RCC 7860 (cell line): Measurements from ENCODE around the gene LTC4S.

Experiments used
- DNase-seq: peaks from one replicate; pipeline ENCODE4 v3.0.0-alpha.2; 2015; ENCODE audit warnings: low spot score
- FAIRE-seq: peaks from 2 replicates; lab custom pipeline; 2012; peaks lifted over from hg19 to GRCh38; lab: Jason Lieb, UNC

The LTC4S gene

DNA sequence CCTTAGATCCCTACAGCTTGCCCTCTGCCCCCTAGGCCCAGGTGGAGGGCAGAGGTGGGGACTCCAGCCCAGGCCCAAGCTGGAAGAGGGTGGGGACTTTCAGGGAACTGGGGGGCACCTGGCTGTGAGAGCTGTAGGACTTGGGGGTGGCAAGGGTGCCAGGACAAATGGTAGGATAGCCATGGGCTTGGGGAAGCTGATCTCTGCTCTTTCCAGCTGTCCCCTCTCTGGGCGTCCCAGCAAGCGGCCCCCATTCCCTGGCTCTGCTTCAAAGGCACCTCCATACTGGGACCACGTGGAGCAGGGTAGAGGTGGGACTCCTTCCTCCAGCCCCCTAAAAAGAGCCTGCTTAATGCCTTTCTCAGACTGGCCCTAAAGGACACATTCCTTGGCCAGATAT lies 385 bp downstream of the LTC4S start:
- no peak for DNase-seq
- FAIRE-seq = no peak

DNA sequence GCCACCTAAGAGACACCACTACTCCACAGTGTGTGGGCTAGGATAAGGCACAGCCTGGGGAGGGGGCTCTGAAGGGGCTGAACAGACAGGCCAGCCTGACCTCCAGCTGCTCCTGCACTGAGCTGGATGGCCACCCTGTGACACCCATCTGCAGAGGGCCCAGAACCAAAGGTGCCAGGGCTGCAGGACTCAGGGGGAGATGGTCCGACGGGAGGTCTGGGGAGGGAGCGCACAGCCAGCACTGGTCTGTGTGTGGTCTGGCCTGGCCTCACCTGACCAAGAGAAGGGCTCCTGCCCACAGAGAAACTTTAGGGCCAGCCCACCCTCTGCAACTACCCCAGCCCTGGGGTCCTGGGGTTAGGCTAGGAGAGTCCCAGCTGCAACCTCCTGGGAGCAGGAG lies 789 bp downstream of the LTC4S start:
- FAIRE-seq (no peak), DNase-seq (no peak)

DNA sequence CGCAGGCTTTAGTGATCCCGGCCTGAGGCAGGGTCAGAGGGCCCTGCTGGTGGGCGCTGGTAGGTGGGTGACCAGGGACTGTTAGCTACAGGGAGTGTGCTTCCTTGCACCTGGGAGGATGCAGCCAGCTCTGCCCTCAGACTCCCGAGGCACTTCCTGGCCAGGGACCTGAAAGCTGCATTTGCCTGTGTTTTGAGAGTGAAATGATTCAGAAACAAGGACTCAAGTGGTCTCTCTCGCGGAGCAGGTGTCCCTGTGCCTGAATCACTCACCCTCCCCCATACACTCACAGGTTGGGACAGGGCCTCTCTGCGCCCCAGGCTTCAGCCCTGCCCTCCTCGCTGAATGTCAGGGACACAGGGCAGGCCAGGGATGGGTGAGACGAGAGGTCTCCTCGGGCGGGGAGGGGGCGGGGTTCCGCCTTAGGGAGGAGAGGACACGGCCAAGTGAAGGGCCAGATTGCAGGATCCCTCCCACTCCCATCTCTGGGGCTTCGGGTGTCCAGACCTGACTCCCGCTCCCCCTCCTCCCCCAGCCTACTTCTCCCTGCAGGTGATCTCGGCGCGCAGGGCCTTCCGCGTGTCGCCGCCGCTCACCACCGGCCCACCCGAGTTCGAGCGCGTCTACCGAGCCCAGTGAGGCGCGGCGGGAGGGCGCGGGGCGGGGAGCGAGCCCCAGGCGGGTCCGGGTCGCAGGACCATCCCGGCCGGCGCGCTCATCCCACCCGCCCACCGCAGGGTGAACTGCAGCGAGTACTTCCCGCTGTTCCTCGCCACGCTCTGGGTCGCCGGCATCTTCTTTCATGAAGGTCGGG lies 1.5 kb downstream of the LTC4S start:
- DNase-seq (no peak), FAIRE-seq (no peak)

DNA sequence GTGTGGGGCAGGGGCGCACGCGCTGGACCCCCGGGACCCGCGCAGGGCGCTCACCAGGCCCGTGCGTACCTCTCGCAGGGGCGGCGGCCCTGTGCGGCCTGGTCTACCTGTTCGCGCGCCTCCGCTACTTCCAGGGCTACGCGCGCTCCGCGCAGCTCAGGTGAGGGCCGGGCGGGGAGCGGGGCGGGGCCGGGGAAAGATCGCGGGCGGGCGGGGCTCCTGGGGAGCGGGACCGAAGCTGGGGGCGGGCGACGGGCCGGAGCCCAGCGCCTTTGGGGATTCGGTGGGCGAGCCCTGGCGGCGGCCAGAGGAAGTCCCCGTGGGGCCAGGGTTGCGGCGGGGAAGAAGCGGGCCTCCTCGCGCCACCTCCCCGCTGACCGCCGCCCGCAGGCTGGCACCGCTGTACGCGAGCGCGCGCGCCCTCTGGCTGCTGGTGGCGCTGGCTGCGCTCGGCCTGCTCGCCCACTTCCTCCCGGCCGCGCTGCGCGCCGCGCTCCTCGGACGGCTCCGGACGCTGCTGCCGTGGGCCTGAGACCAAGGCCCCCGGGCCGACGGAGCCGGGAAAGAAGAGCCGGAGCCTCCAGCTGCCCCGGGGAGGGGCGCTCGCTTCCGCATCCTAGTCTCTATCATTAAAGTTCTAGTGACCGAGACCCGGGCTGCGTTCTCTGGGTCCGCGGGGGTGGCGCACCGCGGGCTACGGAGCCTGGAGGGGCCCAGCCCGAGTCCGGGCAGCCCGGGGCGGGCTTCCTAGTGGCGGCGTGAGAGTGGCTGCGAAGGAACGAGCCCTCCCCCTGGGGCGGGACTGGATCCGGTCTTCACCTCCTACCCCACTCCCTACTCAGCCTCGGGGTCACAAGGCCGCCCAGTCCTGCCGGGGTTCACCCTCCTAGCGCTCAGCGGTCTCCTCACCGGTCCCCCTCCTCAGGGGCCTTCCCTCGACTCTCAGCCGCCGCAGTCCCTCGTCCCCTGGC lies 2.4 kb downstream of the LTC4S start:
- DNase-seq = peak; percentile 68
- FAIRE-seq = no peak

DNA sequence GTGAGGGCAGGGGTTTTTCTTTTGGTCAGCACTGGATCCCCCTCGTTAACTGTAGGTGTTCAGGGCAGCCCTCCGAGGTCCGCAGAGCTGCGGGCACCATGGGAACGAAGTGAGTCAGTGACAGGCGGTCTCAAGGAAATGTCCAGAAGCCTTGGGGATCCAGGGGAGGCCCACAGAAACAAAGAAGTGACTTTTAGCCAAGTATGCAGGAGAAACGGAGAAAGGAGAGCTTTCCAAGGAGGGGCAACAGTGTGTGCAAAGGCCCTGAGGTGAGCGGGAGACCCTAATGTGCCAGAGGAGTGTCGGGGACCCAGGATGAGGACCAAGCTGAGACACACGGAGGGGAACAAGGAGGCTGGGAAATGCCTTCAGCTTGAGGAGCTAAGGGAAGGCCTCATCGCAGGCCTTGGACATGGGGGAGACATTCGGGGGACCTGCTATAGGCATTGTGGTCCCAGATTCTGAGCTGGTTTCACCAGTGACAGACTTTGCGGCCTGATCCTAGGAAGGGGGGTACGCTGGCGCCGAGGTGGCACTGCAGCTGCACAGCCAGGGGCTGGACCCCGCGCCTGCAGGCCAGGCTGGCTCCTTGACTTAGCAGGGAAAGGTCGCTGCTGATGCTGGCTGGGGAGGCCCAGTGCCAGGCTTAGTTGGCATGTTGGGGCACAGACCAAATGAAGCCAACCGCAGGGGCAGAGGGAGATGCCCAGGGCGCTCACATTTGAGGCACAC lies 3.3 kb downstream of the LTC4S start:
- no peak for DNase-seq
- no peak for FAIRE-seq

DNA sequence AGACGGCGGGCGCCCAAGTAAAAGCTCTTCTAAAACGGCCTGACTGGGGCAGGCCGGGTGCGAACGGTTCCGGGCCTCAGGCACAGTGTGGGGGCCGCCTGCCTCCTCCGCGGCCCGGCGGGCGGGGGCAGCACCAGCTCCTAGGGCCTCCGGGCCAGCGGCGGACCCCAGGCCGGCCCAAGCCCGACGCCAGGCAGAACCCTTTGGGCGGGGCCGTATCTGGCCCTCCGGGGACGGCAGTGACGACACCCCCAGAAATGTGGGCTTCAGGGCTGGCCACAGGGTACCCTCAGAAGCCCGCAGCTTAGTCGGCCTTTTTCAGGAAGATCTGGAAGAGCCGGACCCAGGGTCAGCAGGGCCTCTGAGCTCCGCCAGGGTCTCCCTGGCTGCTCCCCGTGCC lies 4.0 kb downstream of the LTC4S start:
- DNase-seq = no peak
- no peak for FAIRE-seq

DNA sequence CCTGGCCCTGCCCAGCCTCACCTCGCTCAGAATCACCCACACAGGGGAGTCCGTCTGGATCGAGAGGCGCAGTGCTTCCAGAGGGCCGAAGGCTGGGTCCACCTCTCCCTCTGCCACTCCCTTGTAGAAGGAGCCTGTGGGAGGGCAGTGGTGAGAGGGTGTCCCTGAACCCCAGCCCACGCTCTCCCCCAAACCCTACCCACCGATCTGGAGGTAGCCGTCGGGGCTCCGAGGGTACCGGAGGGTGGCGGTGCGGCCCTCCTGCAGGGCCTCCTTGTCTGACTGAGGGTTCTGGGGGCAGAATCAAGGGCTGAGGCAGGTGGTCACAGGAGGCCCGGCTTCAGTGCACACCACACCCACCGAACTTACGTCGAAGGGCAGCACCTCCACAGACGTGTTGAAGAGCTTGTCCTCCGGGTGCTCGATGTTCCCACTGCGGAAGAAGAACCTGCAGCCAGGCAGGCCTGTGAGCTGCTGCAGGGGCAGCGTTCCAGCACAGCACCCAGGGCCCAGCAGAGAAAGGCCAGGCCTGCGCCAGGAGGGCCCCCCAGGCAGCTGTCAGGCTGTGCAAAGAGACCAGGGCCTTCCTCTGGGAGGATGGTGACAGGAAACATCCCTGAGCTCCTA lies 4.5 kb downstream of the LTC4S start:
- FAIRE-seq (no peak), DNase-seq (no peak)

DNA sequence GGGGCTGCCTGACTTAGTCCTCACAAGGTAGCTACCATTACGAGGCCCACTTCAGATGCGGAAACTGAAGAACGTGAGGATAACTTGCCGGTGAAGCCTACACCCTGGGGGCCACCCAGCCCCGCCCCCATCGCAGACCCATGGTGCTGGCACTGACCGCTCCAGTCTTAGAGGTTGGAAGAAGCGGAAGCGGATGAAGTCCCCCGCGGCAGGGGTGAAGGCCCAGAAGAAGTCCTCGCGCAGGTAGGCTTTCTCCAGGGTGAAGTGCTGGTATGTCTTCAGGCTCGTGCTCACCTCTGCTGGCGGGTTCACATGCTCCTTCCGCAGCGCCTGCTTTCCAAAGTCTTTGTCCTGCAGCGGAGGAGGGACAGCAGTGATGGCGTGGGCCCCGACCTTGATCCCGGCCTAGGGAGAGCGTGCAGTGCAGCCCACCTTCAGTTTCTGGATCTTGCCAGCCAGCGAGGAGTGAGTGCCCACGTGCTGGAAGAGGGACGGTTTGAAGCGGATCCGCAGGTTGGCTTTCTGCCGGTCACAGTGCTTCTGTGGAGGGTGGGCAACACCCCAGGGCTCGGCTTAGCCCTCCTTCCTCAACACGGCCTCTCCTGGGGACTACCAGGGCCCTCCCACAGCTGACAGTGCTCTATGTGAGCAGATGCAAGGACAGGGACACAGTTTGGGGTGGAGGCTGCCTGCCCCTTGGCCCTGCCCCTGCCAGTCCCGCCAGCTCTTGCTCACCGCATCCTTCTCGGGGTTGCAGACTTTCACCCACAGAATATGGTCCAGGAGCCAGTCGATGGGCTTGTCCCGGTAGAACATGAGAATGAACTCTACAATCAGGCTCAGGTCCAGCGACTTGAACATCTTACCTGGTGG lies 5.2 kb downstream of the LTC4S start:
- FAIRE-seq (no peak), DNase-seq (no peak)

DNA sequence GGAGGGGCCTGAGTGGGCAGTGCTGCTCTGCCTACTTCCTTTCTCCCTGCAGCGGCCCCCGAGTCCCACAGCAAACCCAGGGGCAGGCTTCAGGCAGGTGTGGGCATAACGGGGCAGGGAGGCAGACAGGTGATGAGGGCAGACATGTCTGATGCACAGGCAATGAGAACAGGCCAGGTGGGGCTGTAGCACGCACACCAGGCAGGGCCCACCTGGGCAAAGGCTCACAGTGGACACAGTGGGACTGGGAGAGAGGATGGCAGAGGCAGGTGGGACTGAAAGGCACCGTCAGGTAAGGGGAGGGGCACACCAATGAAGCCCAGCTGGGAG lies 5.8 kb downstream of the LTC4S start:
- FAIRE-seq = no peak
- no peak for DNase-seq

DNA sequence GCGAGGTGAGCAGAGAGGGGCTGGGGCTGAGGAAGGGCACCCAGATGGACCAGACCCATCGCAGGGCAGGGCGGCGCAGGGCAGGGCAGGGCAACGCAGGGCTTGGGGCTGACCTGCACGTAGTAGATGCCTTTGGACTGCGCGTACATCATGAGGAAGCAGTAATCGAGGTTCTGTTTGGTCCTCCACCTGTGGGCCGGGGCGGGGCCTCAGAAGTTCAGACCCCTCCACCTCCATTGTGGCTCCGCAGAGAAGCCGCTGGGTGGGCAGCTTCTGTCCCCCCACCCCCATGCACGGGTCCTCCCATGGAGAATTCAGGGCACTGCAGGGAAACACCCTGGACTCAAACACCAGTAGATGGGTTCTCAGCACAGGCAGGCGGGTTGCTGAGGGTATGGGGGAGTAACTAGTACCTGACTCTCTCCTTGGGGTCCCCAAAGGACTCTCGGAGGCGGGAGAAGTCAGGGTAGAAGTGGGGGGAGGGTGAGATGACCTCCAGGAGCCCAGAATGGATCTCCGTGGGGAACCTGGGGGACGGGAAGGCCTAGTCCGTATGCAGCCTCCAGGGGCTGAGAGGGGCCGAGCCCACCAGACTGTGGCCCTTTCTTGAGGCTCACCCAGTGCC lies 6.4 kb downstream of the LTC4S start:
- DNase-seq (no peak), FAIRE-seq (no peak)

DNA sequence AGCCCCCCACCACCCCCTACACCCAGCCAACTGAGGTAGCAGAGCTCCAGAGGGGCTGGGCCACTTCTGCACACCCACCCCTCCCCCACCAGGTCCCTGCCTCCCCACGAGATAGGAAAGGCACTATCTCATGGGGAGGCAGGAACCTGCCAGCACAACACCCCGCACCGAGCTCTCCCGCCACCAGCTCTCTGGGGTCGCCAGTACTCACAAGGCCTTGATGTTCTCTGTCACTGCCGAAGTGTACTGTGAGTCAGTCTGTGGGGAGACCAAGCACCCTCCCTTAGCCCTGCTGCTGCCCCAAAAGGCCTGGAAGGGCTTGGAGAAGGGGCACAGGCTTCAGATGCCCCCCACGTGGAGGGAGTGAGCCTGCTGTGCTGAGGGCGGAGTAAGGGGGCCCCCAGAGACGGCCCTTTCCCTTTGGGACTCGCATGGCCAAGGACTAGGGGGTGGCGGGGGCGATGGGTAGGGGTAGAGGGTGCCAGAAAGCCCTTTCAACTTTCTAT lies 7.0 kb downstream of the LTC4S start:
- FAIRE-seq = no peak
- no peak for DNase-seq

DNA sequence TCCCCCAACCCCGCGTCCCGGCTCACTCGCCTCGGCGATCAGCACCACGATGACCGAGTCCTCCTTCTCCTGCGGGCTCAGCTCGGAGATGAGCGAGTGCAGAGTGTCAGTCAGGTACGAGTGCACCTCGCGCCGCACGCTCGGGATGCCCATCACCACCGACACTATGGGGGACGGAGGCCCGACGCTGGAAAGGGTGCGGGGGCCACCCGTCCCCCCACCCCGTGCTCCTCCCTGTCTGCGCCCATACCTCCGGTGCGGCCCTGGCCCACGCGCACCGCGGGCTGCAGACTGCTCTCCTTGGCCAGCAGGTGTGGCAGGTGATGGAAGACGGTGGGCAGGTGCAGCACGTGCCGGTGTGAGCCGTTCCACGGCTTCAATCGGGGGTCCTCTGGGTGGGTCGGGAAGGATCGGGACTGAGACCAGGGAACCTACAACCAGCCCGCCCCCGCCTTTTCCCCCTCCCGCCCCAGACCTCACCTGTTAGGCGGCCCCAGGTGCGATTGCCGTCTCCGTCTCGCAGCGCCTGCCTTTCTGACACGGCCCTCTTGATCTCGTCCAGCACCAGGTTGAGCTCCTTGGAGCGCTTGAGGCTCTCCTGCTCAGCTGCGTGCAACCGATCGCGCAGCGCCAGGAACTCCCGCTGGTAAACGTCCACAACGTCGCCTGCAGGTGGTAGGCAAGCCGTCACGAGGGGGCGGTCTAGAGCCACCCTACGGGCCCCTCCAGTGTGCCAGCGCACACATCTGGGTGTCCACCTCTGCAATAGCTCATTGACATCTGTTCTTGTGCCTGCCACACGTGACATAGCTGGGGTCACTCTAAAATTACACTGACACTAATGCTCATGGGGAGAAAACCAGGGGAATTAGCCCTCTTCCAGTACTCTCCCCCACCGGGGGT lies 7.8 kb downstream of the LTC4S start:
- DNase-seq = no peak

DNA sequence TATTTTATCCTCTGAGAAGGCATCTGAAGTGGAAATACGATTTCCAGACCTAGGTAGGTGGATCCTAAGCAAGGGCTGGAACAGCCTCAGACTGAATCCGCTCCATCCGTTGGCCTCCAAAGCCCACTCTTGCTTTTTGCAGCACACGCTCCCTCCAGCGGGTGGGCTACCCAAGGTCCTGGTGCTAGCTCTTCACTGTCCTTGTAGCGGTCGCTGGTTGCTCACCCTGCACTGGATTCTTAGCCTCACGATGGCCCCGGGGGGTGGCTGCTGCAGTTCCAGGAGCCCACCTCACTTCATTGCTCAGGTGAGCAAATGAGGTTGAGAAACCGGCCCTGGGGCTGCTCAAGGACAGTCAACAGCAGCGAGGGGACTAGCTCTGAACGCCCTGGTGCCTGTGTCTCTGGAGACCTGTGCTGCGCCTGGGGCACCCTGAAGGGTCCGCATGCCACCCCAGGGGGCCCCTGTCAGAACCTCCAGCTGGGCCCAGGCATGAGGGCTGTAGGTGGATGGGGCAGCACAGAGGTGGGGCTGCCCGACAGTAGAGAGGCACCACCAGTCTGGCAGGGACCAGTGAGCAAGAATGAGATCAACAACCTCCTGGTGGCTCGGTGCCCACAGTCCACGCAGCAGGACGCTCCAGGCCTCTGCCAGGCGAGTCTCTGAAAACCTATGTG lies 8.6 kb downstream of the LTC4S start:
- DNase-seq = no peak
- no peak for FAIRE-seq

More for the DNA sequence above, 7.8 kb downstream of the LTC4S start:
- FAIRE-seq = no peak

DNA sequence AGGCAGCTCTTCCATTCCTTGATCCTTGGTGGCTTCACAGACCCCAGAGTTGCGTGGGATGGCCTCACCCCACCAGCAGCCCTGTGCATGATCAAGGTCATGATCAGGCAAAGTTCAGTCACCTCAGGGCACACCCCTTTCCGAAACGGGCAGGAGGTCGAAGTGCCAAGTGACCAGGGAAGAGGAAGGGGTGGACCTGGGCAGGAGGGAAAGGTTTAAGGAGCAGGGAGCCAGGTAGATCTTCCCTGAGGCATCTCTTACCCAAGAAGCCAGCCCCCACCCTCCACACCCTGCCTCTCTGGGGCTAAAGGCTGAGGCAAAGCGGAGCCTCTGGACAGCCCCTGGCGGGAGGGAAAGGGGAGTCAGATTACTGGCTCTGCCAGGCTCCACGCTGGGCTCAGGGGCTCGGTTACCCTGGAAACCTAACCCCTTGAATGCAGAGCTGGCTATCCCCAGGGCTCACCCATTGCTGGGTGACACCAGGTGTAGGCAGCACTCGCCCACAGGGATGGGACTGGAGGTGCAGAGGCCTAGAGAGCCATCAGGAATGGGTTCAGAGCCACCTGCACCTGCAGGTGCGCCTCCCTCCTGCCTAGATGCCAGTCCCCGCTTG lies 9.3 kb downstream of the LTC4S start:
- FAIRE-seq (no peak), DNase-seq (no peak)

DNA sequence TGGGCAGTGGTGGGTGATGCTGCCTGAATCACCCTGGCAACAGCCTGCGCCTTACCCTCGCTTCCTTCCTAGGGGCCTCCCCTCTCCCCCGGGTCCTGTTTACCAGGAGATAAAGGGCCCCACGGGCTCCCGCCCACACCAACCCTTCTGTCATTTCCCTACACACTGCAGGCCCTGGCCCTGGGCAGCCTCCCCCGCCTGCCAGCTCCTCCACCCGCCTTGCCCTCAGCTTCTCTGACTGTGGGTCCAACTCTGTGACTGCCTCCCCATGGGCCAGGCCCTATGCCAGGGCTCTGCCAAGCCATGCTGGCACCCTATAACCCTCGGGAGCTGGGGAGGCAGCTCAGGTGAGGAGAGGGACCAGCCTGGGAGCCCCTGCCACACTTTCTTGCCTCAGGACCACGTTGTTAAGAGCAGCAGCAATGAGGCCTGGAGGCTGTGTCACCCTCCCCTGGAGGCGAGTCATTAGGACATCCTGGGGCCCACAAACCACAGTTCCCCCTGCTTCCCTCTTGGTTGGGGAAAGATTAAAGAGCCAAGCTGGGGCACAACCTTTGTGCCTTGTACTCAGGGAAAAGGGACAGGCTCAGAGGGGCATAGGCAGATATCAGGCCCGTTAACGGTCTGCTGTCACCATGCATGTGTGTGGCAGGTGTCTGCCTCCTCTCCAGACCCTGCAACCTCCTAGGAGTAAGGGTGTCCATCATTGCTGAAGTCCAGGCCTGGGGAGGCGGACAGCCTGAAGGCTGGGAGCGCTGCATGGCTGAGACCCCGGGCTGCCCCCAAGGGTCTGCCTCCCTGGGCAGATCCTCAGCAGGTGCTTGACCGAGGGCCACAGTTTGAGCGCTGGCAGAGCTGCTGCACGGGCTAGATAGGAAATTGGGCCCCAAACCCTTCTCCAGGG lies 10.1 kb downstream of the LTC4S start:
- no peak for FAIRE-seq

DNA sequence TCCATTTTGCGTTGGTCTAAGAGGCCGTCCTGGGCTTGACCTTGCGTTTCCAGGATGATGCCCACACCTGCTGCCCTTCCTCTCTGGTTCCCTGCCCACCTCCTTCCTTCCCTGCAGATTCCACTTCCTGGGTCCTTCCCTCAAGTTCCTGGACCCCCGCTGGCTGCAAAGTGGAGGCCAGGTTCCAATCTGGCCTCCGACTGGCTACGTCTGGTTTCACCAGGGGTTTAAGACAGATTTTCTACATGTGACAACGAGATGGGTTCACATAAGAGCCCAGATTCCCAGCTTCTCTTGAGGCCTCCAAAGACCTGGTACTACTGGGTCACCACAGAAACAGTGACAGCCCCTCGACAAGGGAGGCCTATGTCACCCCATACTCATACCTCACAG lies 10.8 kb downstream of the LTC4S start:
- DNase-seq (no peak), FAIRE-seq (no peak)

More for the DNA sequence above, 10.1 kb downstream of the LTC4S start:
- no peak for DNase-seq
